ENCODE data around the gene SLC45A3.
A peak's percentile ranks its signal among the peaks of the same experiment; 100 is the strongest.

SLC45A3 gene

GRCh38 chr1:205613854-205614412, 66.4 kb downstream of the SLC45A3 start:
- Histone ChIP-seq H3K79me2 (ENCODE audit: insufficient read depth, low read length) (peaks cover 41% of the 10 kb centered on the region), H3F3A (ENCODE audit: insufficient read depth, low read length) (no peaks in the 10 kb centered on the region; the same call in 1 of the 2 replicates), H3K4me2 (ENCODE audit: low read length) (no peak overlapping the region), H4K20me1 (ENCODE audit: insufficient read depth, low read length) (no peaks in the 10 kb centered on the region), H3K4me3 (ENCODE audit: low read depth, low read length, poor library complexity, severe bottlenecking) (no peak overlapping the region), H3K9me3 (ENCODE audit: low read length) (no peaks in the 10 kb centered on the region), H3K27me3 (ENCODE audit: insufficient read depth, low read length) (no peaks in the 10 kb centered on the region), H3K4me1 (ENCODE audit: insufficient read depth, low read length, severe bottlenecking) (peaks cover 9% of the 10 kb centered on the region), H3K9me2 (ENCODE audit: low read depth, low read length) (no peaks in the 10 kb centered on the region), H3K36me3 (ENCODE audit: insufficient read depth, low read length) (peaks cover 85% of the 10 kb centered on the region), H2AFZ (ENCODE audit: low read length) (no peak overlapping the region), H3K9ac (ENCODE audit: low read length) (no peak overlapping the region), H3K27ac (ENCODE audit: low read depth, low read length, poor library complexity, severe bottlenecking) (peak overlapping the region; percentile 39)
- TF ChIP-seq CTCF (IDR thresholded peaks at IDR 0.05; ENCODE audit: low read length) (no peak), EZH2 (IDR thresholded peaks at IDR 0.05; ENCODE audit: borderline replicate concordance, low read length) (no peak)

DNA sequence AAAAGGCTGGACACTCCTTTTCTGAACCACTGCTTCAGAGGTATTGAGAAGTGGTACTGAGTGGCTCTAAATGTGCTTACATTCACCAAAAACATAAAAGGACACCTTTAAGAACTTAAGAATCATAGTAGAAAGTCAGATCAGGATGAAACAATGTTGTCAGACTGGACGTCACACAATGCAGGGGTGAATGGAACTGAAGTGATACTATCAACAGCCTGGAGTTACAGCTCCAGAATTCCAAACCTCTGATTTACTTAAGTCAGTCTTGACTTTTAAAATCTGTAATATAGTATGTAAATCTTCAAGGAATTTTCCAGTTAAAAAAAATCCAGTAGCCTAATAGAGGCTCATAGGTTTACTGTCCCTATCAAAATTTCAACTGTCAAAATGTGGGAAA, 67.8 kb downstream of the SLC45A3 start:
- Histone ChIP-seq H3K4me1 (ENCODE audit: insufficient read depth, low read length, severe bottlenecking) (peaks cover 9% of the 10 kb centered on the region), H2AFZ (ENCODE audit: low read length) (no peak overlapping the region), H3K9ac (ENCODE audit: low read length) (no peak overlapping the region), H3K36me3 (ENCODE audit: insufficient read depth, low read length) (peaks cover 92% of the 10 kb centered on the region), H3K27me3 (ENCODE audit: insufficient read depth, low read length) (no peaks in the 10 kb centered on the region), H4K20me1 (ENCODE audit: insufficient read depth, low read length) (no peaks in the 10 kb centered on the region), H3F3A (ENCODE audit: insufficient read depth, low read length) (no peaks in the 10 kb centered on the region; the same call in 1 of the 2 replicates), H3K9me3 (ENCODE audit: low read length) (no peaks in the 10 kb centered on the region), H3K9me2 (ENCODE audit: low read depth, low read length) (no peaks in the 10 kb centered on the region), H3K27ac (ENCODE audit: low read depth, low read length, poor library complexity, severe bottlenecking) (no peak overlapping the region), H3K4me3 (ENCODE audit: low read depth, low read length, poor library complexity, severe bottlenecking) (no peak overlapping the region), H3K79me2 (ENCODE audit: insufficient read depth, low read length) (peaks cover 52% of the 10 kb centered on the region), H3K4me2 (ENCODE audit: low read length) (no peak overlapping the region)
- TF ChIP-seq CTCF (IDR thresholded peaks at IDR 0.05; ENCODE audit: low read length) (no peak), EZH2 (IDR thresholded peaks at IDR 0.05; ENCODE audit: borderline replicate concordance, low read length) (no peak)

- Histone ChIP-seq H3K4me1 (ENCODE audit: insufficient read depth, low read length, severe bottlenecking) (peaks cover 9% of the 10 kb centered on the region), H3K79me2 (ENCODE audit: insufficient read depth, low read length) (peaks cover 52% of the 10 kb centered on the region), H3K9me2 (ENCODE audit: low read depth, low read length) (no peaks in the 10 kb centered on the region), H3K9ac (ENCODE audit: low read length) (no peak overlapping the region), H3K36me3 (ENCODE audit: insufficient read depth, low read length) (peaks cover 94% of the 10 kb centered on the region), H3K27ac (ENCODE audit: low read depth, low read length, poor library complexity, severe bottlenecking) (no peak overlapping the region), H3K4me3 (ENCODE audit: low read depth, low read length, poor library complexity, severe bottlenecking) (no peak overlapping the region), H3F3A (ENCODE audit: insufficient read depth, low read length) (no peaks in the 10 kb centered on the region; the same call in 1 of the 2 replicates), H4K20me1 (ENCODE audit: insufficient read depth, low read length) (no peaks in the 10 kb centered on the region), H3K27me3 (ENCODE audit: insufficient read depth, low read length) (no peaks in the 10 kb centered on the region), H2AFZ (ENCODE audit: low read length) (no peak overlapping the region), H3K9me3 (ENCODE audit: low read length) (no peaks in the 10 kb centered on the region), H3K4me2 (ENCODE audit: low read length) (no peak overlapping the region)
- TF ChIP-seq EZH2 (IDR thresholded peaks at IDR 0.05; ENCODE audit: borderline replicate concordance, low read length) = no peak
Observed at GRCh38 chr1:205612104-205612503, 68.2 kb downstream of the SLC45A3 start.

- Histone ChIP-seq H3K9ac (ENCODE audit: low read length) (no peak overlapping the region), H3K9me3 (ENCODE audit: low read length) (no peaks in the 10 kb centered on the region), H3K27ac (ENCODE audit: low read depth, low read length, poor library complexity, severe bottlenecking) (no peak overlapping the region), H3K4me3 (ENCODE audit: low read depth, low read length, poor library complexity, severe bottlenecking) (no peak overlapping the region), H4K20me1 (ENCODE audit: insufficient read depth, low read length) (no peaks in the 10 kb centered on the region), H3K4me1 (ENCODE audit: insufficient read depth, low read length, severe bottlenecking) (peaks cover 9% of the 10 kb centered on the region), H3K4me2 (ENCODE audit: low read length) (no peak overlapping the region), H3K36me3 (ENCODE audit: insufficient read depth, low read length) (peaks cover 91% of the 10 kb centered on the region), H3K79me2 (ENCODE audit: insufficient read depth, low read length) (peaks cover 52% of the 10 kb centered on the region), H3K27me3 (ENCODE audit: insufficient read depth, low read length) (no peaks in the 10 kb centered on the region), H3F3A (ENCODE audit: insufficient read depth, low read length) (no peaks in the 10 kb centered on the region), H3K9me2 (ENCODE audit: low read depth, low read length) (no peaks in the 10 kb centered on the region), H2AFZ (ENCODE audit: low read length) (no peak overlapping the region)
- TF ChIP-seq EZH2 (IDR thresholded peaks at IDR 0.05; ENCODE audit: borderline replicate concordance, low read length) = no peak
Observed at GRCh38 chr1:205610901-205611466, 69.3 kb downstream of the SLC45A3 start.

Measured in OCI-LY1 (cell line).